OCI-LY1 (cell line): ENCODE measurements around the gene RPS16.

Experiments used
- H2AFZ ChIP-seq: fragments of 200-600 bp; sonication (generic), shearing (Covaris generic); 2 replicates; pipeline ENCODE4 v1.6.0; 2014; ENCODE audit warnings: antibody characterized with exemption, mild to moderate bottlenecking, low read length
- H3F3A ChIP-seq: fragments of 200-600 bp; sonication (generic), shearing (Covaris generic); 2 replicates; pipeline ENCODE4 v1.6.0; 2014; ENCODE audit warnings: mild to moderate bottlenecking, antibody characterized with exemption, low read length, moderate library complexity; ENCODE audit not compliant: insufficient read depth
- H3K27ac ChIP-seq: fragments of 200-600 bp; sonication (generic); 2 replicates; pipeline ENCODE4 v1.5.1; 2014; ENCODE audit warnings: low read length, mixed run types, mild to moderate bottlenecking, low read depth; ENCODE audit not compliant: poor library complexity, severe bottlenecking
- H3K27me3 ChIP-seq: fragments of 200-600 bp; sonication (generic); 2 replicates; pipeline ENCODE4 v1.6.0; 2014; ENCODE audit warnings: antibody characterized with exemption, mild to moderate bottlenecking, low read length, moderate library complexity; ENCODE audit not compliant: insufficient read depth
- H3K36me3 ChIP-seq: fragments of 200-600 bp; sonication (generic); 2 replicates; pipeline ENCODE4 v1.6.1; 2014; ENCODE audit warnings: mild to moderate bottlenecking, antibody characterized with exemption, low read length, moderate library complexity, mixed read lengths; ENCODE audit not compliant: insufficient read depth
- H3K4me1 ChIP-seq: fragments of 200-600 bp; sonication (generic); 2 replicates; pipeline ENCODE4 v1.5.1; 2014; ENCODE audit warnings: mild to moderate bottlenecking, low read length, moderate library complexity; ENCODE audit not compliant: insufficient read depth, severe bottlenecking
- H3K4me2 ChIP-seq: fragments of 200-600 bp; sonication (generic), shearing (Covaris generic); 2 replicates; pipeline ENCODE4 v1.6.1; 2014; ENCODE audit warnings: low read length
- H3K4me3 ChIP-seq: fragments of 200-600 bp; sonication (generic); 2 replicates; pipeline ENCODE4 v1.5.1; 2014; ENCODE audit warnings: low read length, low read depth, mild to moderate bottlenecking, mixed read lengths; ENCODE audit not compliant: poor library complexity, severe bottlenecking
- H3K79me2 ChIP-seq: fragments of 200-600 bp; shearing (Covaris generic); 2 replicates; pipeline ENCODE4 v1.6.1; 2016; ENCODE audit warnings: mixed run types, low read length, mixed read lengths; ENCODE audit not compliant: insufficient read depth
- H3K9ac ChIP-seq: fragments of 200-600 bp; sonication (generic), shearing (Covaris generic); 2 replicates; pipeline ENCODE4 v1.6.1; 2014; ENCODE audit warnings: mild to moderate bottlenecking, low read length, mixed read lengths
- H3K9me2 ChIP-seq: fragments of 200-600 bp; sonication (generic), shearing (Covaris generic); 2 replicates; pipeline ENCODE4 v1.6.1; 2014; ENCODE audit warnings: low read depth, mild to moderate bottlenecking, low read length, mixed read lengths
- H3K9me3 ChIP-seq: fragments of 200-600 bp; shearing (Covaris generic); 2 replicates; pipeline ENCODE4 v1.6.1; 2014; ENCODE audit warnings: low read length, mixed read lengths
- H4K20me1 ChIP-seq: fragments of 200-600 bp; sonication (generic), shearing (Covaris generic); 2 replicates; pipeline ENCODE4 v1.6.0; 2016; ENCODE audit warnings: mild to moderate bottlenecking, low read length; ENCODE audit not compliant: insufficient read depth
- CTCF ChIP-seq: fragments of 200-600 bp; sonication (generic), shearing (Covaris generic); IDR thresholded peaks from 2 replicates; pipeline ENCODE4 v1.5.1; 2017; ENCODE audit warnings: mild to moderate bottlenecking, antibody characterized with exemption, low read length, moderate library complexity, mixed read lengths
- EZH2 ChIP-seq: fragments of 200-600 bp; sonication (generic), shearing (Covaris generic); IDR thresholded peaks from 2 replicates; pipeline ENCODE4 v1.8.0; 2017; ENCODE audit warnings: borderline replicate concordance, mixed run types, mild to moderate bottlenecking, antibody characterized with exemption, low read length, moderate library complexity, mixed read lengths

The RPS16 gene

GRCh38 chr19:39427707-39428106 is 8.0 kb downstream of the RPS16 start:
- no peaks in the 10 kb centered on the region for H3K9me2 ChIP-seq
- H3K9me3 ChIP-seq = no peaks in the 10 kb centered on the region
- H4K20me1 ChIP-seq = no peaks in the 10 kb centered on the region
- no peaks in the 10 kb centered on the region for H3K79me2 ChIP-seq
- no peak overlapping the region for H3K27ac ChIP-seq
- H3K27me3 ChIP-seq = no peaks in the 10 kb centered on the region; the same call in 1 of the 2 replicates
- H3K36me3 ChIP-seq = peaks cover 33% of the 10 kb centered on the region
- H3K4me3 ChIP-seq = no peak overlapping the region
- H3K4me1 ChIP-seq = no peaks in the 10 kb centered on the region
- no peak overlapping the region for H2AFZ ChIP-seq
- H3F3A ChIP-seq = no peaks in the 10 kb centered on the region
- no peak overlapping the region for H3K4me2 ChIP-seq
- TF ChIP-seq CTCF (no peak), EZH2 (no peak)
- H3K9ac ChIP-seq = no peak overlapping the region

GRCh38 chr19:39426170-39426569 is 9.6 kb downstream of the RPS16 start:
- no peak overlapping the region for H2AFZ ChIP-seq
- H3K4me3 ChIP-seq = no peak overlapping the region
- H3F3A ChIP-seq = no peaks in the 10 kb centered on the region
- no peaks in the 10 kb centered on the region for H3K9me3 ChIP-seq
- H3K4me2 ChIP-seq = no peak overlapping the region
- peaks cover 23% of the 10 kb centered on the region for H3K36me3 ChIP-seq
- H3K27ac ChIP-seq = no peak overlapping the region
- no peaks in the 10 kb centered on the region for H3K4me1 ChIP-seq
- no peaks in the 10 kb centered on the region; the same call in 1 of the 2 replicates for H3K27me3 ChIP-seq
- no peak for TF ChIP-seq CTCF
- TF ChIP-seq EZH2 = no peak
- H4K20me1 ChIP-seq = no peaks in the 10 kb centered on the region
- no peak overlapping the region for H3K9ac ChIP-seq
- no peaks in the 10 kb centered on the region for H3K9me2 ChIP-seq
- H3K79me2 ChIP-seq = no peaks in the 10 kb centered on the region

- Histone ChIP-seq H3K4me3 (no peak overlapping the region), H3K4me1 (no peaks in the 10 kb centered on the region), H3K9me2 (no peaks in the 10 kb centered on the region), H3K79me2 (no peaks in the 10 kb centered on the region), H3K4me2 (no peak overlapping the region), H2AFZ (no peak overlapping the region), H3K27ac (no peak overlapping the region), H3F3A (no peaks in the 10 kb centered on the region), H4K20me1 (no peaks in the 10 kb centered on the region), H3K9ac (no peak overlapping the region), H3K27me3 (no peaks in the 10 kb centered on the region; the same call in 1 of the 2 replicates), H3K36me3 (peaks cover 21% of the 10 kb centered on the region), H3K9me3 (no peaks in the 10 kb centered on the region)
- TF ChIP-seq EZH2 = no peak
- no peak for TF ChIP-seq CTCF
These were observed 10.0 kb downstream of the RPS16 start for GRCh38 chr19:39425744-39426143.
